IPS DF 6.9 (cell line): ENCODE results near the gene SPTB.

ENCODE experiments used
- DNase-seq: peaks from one replicate; pipeline ENCODE4 v3.0.0-alpha.2; 2013; ENCODE audit warnings: low read depth, low spot score
- H3K27ac ChIP-seq: one replicate; pipeline ENCODE4 v1.5.1; 2013; ENCODE audit warnings: low read length, control low read depth
- H3K27me3 ChIP-seq: 2 replicates; pipeline ENCODE4 v1.6.1; 2013; ENCODE audit warnings: mild to moderate bottlenecking, low read length; ENCODE audit not compliant: control insufficient read depth, insufficient read depth
- H3K36me3 ChIP-seq: 2 replicates; pipeline ENCODE4 v1.6.1; 2013; ENCODE audit warnings: low read length; ENCODE audit not compliant: control insufficient read depth, insufficient read depth
- H3K4me1 ChIP-seq: 2 replicates; pipeline ENCODE4 v1.6.1; 2013; ENCODE audit warnings: low read length; ENCODE audit not compliant: control insufficient read depth, insufficient read depth
- H3K4me3 ChIP-seq: 2 replicates; pipeline ENCODE4 v1.5.1; 2013; ENCODE audit warnings: mild to moderate bottlenecking, low read length
- H3K9me3 ChIP-seq: 2 replicates; pipeline ENCODE4 v1.6.1; 2013; ENCODE audit warnings: low read length, inconsistent platforms; ENCODE audit not compliant: control insufficient read depth, insufficient read depth
- WGBS: extraction: QIAGEN DNeasy Blood & Tissue Kit; methylation state at CpG from one replicate; pipeline ENCODE4 v1.1.7; 2013; ENCODE audit warnings: mixed read lengths, missing lambda C conversion rate; ENCODE audit not compliant: insufficient read length, insufficient coverage; 5-methylcytosine and 5-hydroxymethylcytosine counted together

The SPTB gene

DNA sequence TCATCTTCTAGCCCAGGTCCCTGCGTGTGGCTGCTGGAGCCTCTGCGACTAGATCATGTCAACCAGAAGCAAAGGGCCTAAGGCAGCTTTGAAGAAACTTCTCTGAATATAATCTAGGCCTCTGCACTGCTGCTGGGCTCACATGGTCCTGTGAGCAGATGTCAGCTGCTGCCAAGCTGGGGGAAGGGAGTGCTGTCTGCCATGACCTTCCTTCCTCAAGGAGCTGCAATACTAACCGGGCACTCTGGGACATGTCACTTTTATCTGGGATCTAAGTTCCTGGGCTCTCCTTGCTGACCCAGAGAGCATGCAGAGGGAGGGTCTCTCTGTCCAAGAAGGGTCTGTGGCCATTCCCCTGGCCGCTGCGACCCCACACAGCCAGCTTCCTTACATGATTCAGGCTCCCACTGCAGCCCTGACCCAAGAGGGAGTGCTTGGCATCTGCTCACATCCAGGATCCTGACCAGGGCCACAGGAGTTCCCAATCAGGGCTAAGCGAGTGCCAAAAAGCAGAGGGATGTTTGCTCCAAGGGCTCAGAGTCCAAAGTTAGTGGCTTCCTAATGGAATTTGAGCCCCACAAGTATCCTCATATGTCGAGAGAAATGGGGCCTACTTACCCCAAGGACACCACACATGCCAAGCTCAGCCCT is 101.5 kb downstream of the SPTB start:
- Histone ChIP-seq H3K27ac (no peak overlapping the region), H3K36me3 (no peaks in the 10 kb centered on the region)
- no CpG with 5 or more reads among the region's 7 CpGs for WGBS

GRCh38 chr14:64777461-64777860 is 102.2 kb downstream of the SPTB start:
- WGBS: no CpG with 5 or more reads among the region's 3 CpGs
- H3K27me3 ChIP-seq: no peaks in the 10 kb centered on the region
- no peak for DNase-seq
- H3K36me3 ChIP-seq: no peaks in the 10 kb centered on the region
- H3K27ac ChIP-seq: no peak overlapping the region
- no peak overlapping the region for H3K4me3 ChIP-seq
- H3K4me1 ChIP-seq: no peaks in the 10 kb centered on the region
- no peaks in the 10 kb centered on the region for H3K9me3 ChIP-seq

More for the DNA sequence above, 101.5 kb downstream of the SPTB start:
- H3K4me3 ChIP-seq: no peak overlapping the region
- H3K27me3 ChIP-seq: no peaks in the 10 kb centered on the region
- H3K4me1 ChIP-seq: no peaks in the 10 kb centered on the region
- no peak for DNase-seq
- no peaks in the 10 kb centered on the region for H3K9me3 ChIP-seq

DNA sequence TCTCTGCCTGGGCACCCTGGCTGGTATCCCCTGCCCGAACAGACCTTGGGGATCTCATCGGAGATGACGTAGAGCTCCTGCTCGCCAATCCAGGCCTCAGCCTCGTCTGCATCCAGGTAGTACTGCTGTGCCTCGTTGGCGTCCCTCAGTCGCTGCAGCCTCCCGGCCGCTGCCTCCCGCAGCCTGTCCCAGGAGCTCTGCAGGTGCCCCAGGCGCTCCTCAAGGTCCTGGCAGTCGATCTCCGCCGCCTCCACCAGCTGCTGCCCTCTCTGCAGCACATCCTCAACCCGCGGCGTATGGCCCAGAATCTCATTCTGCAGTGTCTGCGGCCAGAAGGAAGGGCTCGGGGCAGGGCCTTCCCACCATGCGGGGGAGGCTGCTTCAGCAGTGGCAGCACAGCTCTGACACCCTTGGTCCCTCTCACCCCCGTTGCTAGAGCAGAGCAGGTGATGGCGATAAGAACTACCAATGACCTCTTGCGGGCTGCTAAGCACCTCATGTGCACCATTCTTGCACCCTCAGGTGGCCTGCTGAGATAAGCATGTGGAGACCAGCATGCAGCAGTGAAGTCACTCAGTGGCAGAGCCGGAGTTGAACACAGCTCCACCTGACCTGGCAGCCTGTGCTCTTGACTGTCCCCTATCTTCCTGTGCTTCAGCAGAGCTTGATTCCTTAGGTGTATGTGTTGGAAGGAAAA is 104.5 kb downstream of the SPTB start:
- no peaks in the 10 kb centered on the region for H3K4me1 ChIP-seq
- WGBS: no CpG with 5 or more reads among the region's 25 CpGs
- no peaks in the 10 kb centered on the region for H3K27me3 ChIP-seq
- no peak overlapping the region for H3K4me3 ChIP-seq
- H3K9me3 ChIP-seq: no peaks in the 10 kb centered on the region
- no peak overlapping the region for H3K27ac ChIP-seq
- no peak for DNase-seq
- H3K36me3 ChIP-seq: no peaks in the 10 kb centered on the region

GRCh38 chr14:64774272-64774671 is 105.4 kb downstream of the SPTB start:
- Histone ChIP-seq H3K27me3 (no peaks in the 10 kb centered on the region), H3K27ac (no peak overlapping the region)
- WGBS: no CpG with 5 or more reads among the region's 16 CpGs

GRCh38 chr14:64773577-64773976 is 106.1 kb downstream of the SPTB start:
- no peaks in the 10 kb centered on the region for H3K27me3 ChIP-seq
- H3K36me3 ChIP-seq: no peaks in the 10 kb centered on the region
- no peak for DNase-seq
- H3K27ac ChIP-seq: no peak overlapping the region
- WGBS: no CpG with 5 or more reads among the region's 3 CpGs
- H3K4me3 ChIP-seq: no peak overlapping the region
- no peaks in the 10 kb centered on the region for H3K9me3 ChIP-seq
- no peaks in the 10 kb centered on the region for H3K4me1 ChIP-seq

More at GRCh38 chr14:64774272-64774671, 105.4 kb downstream of the SPTB start:
- H3K9me3 ChIP-seq: no peaks in the 10 kb centered on the region
- H3K36me3 ChIP-seq: no peaks in the 10 kb centered on the region
- DNase-seq: no peak
- no peak overlapping the region for H3K4me3 ChIP-seq
- no peaks in the 10 kb centered on the region for H3K4me1 ChIP-seq

DNA sequence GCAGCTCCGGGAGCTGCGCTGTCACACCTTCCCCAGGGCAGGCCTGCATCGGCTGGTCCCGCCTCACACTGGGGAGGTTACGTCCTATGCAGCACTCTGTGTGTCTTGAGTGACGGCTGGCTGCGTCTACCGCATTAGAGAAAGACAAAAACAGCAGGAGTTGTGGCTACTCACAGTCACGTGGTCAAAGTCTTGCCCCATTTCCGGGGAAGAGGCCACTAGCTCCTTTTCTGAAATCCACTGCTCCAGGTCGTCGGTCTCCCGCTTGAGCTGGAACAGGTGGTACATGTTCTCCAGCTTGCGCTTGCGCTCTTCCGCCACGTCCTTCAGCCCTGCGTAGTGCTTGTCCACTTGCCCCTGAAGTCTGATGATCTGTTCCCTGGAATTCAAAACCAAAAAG is 106.7 kb downstream of the SPTB start:
- no peaks in the 10 kb centered on the region for H3K9me3 ChIP-seq
- WGBS: no CpG with 5 or more reads among the region's 18 CpGs
- no peak overlapping the region for H3K27ac ChIP-seq
- H3K4me1 ChIP-seq: no peaks in the 10 kb centered on the region
- no peaks in the 10 kb centered on the region for H3K27me3 ChIP-seq
- DNase-seq: no peak
- no peaks in the 10 kb centered on the region for H3K36me3 ChIP-seq
- no peak overlapping the region for H3K4me3 ChIP-seq

DNA sequence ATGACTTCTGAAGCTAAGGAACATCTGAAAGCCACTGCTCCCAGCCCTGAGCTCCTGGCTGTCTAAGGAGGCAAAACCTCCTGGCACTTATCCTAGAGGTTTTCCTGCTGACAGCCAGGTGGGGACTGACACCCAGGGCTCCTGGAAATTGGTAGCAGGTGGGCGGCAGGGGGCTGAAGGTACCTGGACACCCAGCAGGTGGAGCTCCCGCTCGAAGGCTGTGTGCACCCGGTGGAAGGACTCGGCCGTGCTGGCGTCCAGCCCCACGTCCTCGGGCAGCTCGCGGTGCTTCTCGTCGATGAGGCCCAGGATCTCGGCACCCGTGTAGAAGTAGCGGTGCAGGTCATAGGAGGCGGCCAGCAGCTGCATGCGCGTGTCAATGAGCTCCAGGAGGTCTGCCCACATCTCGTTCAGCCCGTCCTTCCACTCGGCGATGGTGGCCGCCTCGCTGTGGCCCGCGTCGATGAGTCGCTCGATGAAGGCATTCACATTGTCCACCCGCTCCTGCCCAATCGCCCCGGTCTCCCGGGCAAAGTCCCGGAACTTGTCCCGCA is 107.2 kb downstream of the SPTB start:
- no peaks in the 10 kb centered on the region for H3K9me3 ChIP-seq
- H3K36me3 ChIP-seq: no peaks in the 10 kb centered on the region
- no peak for DNase-seq
- no peaks in the 10 kb centered on the region for H3K27me3 ChIP-seq
- H3K27ac ChIP-seq: no peak overlapping the region
- no CpG with 5 or more reads among the region's 36 CpGs for WGBS
- no peak overlapping the region for H3K4me3 ChIP-seq
- no peaks in the 10 kb centered on the region for H3K4me1 ChIP-seq

- no peak for DNase-seq
- Histone ChIP-seq H3K9me3 (no peaks in the 10 kb centered on the region), H3K4me1 (0 out of 2 replicates have a peak, but pooled peaks cover 1% of the 10 kb centered on the region), H3K4me3 (no peak overlapping the region), H3K27me3 (no peaks in the 10 kb centered on the region), H3K27ac (no peak overlapping the region), H3K36me3 (no peaks in the 10 kb centered on the region)
- WGBS: no CpG with 5 or more reads among the region's 2 CpGs
These were observed 108.5 kb downstream of the SPTB start for GRCh38 chr14:64771161-64771560.

DNA sequence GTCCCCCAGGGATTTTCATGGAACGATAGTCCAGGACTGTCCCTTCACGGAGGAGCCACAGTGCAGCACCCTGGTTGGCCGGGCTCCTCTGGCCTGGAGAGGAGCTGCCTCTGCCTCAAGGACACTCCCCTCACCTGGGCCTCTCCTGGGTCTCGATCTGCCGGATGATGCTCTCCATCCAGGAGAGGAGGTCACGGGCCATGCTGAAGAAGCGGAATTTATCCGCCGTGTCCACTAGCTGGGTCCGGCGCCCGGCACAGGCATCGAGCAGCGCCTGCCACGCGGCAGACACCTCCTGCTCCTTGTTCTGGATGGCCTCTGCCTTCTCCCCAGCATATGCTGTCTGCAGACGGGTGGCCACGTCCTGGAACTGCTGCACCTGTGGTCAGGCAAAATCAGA is 109.0 kb downstream of the SPTB start:
- H3K9me3 ChIP-seq: no peaks in the 10 kb centered on the region
- DNase-seq: no peak
- H3K27ac ChIP-seq: no peak overlapping the region
- WGBS: no CpG with 5 or more reads among the region's 18 CpGs
- no peaks in the 10 kb centered on the region for H3K36me3 ChIP-seq
- 0 out of 2 replicates have a peak, but pooled peaks cover 1% of the 10 kb centered on the region for H3K4me1 ChIP-seq
- H3K27me3 ChIP-seq: no peaks in the 10 kb centered on the region
- no peak overlapping the region for H3K4me3 ChIP-seq

DNA sequence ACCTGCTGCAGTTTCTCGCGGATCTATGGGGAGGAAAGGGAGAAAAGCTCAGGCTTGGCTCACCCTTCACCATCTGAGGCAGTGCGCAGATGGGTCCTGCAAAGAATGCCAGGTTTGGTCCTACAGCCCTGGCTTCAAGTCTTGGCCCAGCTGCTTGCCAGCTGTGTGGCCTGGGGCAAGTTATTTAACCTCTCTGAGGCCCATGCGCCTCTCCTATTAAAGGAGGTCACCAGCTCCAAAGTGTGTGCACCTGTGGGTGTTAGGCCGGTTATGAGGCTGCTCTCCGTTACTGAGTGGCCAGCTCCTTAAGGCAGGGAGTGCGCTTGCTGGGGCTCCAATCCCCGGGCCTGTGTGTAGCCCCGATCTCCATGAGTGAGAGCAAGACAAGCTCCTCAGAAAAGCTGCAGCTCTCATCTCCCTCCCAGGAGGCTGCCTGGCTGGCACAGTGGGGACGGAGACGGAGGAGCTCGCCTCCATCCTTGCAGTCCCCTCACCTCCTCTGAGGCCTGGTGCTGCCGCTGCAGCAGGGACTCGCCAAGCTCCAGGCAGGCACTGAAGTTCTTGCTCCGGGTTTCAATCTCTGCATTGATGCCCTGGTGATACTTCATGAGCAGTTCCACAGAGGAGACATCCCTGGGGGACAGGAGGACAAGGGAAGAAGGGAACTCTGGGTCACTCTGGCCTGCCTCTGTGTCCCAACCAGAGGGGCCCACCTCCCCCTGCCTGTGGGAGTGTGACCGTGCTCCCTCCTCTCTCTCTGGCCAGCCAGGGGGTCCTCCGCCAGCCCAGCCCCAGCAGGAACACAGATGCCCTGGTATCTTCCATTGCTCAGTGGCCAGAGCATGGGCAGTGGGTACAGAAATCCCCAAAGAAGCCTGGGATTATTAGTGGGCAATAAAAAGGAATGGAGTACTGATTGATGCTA is 110.3 kb downstream of the SPTB start:
- H3K36me3 ChIP-seq: no peaks in the 10 kb centered on the region
- no peak for DNase-seq
- no CpG with 5 or more reads among the region's 17 CpGs for WGBS

More for the DNA sequence above, 110.3 kb downstream of the SPTB start:
- Histone ChIP-seq H3K27me3 (no peaks in the 10 kb centered on the region), H3K4me3 (no peak overlapping the region), H3K27ac (no peak overlapping the region), H3K4me1 (peaks cover 3% of the 10 kb centered on the region; the same call in 1 of the 2 replicates), H3K9me3 (no peaks in the 10 kb centered on the region)
